ENCODE results near the gene SUSD2. TPM values are rescaled to one million over a fixed set of nuclear protein-coding genes. Genes with fewer than 3 reads are reported as not detected.
"Not testable (repeated sequence)": the region's sequence is repeated elsewhere in the genome, so short reads cannot be mapped to it uniquely, and the experiment has no call there.

SUSD2 gene
- polyA plus RNA-seq, 4 donors, result 6.1 to 82.9 (median 11.3) TPM

DNA sequence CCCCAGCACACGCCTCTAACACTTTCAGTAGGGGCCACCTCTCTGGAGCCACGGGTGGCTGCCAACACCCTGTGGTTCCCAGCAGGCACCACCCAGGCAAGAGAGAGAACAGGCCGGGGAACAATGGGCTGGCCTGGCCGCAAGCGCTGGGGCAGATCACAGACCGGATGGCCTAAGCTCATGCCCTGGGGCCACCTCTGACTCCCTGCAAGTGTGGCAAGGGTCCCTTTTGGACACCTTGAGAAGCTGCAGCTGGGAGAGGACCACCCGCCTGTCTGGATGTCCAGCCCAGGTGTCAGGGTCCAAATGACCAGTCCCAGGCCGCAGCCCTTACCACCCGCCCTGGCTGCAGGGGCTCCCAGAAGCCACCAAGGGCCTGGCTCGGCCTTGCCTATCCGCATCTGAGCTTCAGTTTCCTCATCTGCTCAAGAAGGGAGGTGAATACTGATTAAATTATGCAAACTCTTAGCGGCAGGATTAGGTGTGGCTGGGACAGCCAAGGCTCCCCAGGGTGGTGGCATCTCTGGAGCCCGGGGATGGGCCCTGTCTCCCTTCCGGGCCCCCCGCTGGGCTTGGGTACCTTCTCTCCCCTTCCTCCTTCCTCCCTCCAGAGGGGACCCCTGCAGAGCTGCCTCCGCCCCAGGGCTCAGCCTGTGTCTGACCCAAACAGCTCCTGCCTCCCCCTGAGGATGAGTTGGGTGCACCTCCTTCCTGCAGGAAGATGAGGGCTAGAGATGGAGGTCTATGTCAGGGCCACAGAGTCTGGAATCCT lies 785 bp upstream of the SUSD2 start:
- Histone ChIP-seq H3K27ac (ENCODE audit: low read depth in 1 of 3, low read length in 2 of 3) (peak overlapping the region in 2 of 3 donors; percentile 15 to 51), H3K36me3 (ENCODE audit: control insufficient read depth in 3 of 3, insufficient read depth in 2 of 3, low read depth in 1 of 3, low read length in 3 of 3) (peaks cover 4 to 63% (median 4%) of the 10 kb centered on the region in 3 donors), H3K4me3 (ENCODE audit: low read depth in 1 of 3, low read length in 3 of 3) (no peak overlapping the region), H3K4me1 (ENCODE audit: control insufficient read depth in 3 of 3, insufficient read depth in 2 of 3, low read depth in 1 of 3, low read length in 2 of 3) (peaks cover 0 to 18% (median 4%) of the 10 kb centered on the region in 3 donors), H3K27me3 (ENCODE audit: control insufficient read depth in 3 of 3, insufficient read depth in 3 of 3, low read length in 3 of 3) (no peaks in the 10 kb centered on the region), H3K9me3 (ENCODE audit: control insufficient read depth in 2 of 2, insufficient read depth in 1 of 2, low read depth in 1 of 2, low read length in 1 of 2) (no peaks in the 10 kb centered on the region)
- FAIRE-seq, result no peak
- peak in 1 of 2 donors; percentile 11 for DNase-seq
- WGBS, 3 donors, result 81 to 86% (median 82%) methylated on average over 16 of the region's 16 CpGs

GRCh38 chr22:24181996-24182899 lies 961 bp downstream of the SUSD2 start:
- Histone ChIP-seq H3K27me3 (ENCODE audit: control insufficient read depth in 3 of 3, insufficient read depth in 3 of 3, low read length in 3 of 3) (no peaks in the 10 kb centered on the region), H3K9me3 (ENCODE audit: control insufficient read depth in 2 of 2, insufficient read depth in 1 of 2, low read depth in 1 of 2, low read length in 1 of 2) (no peaks in the 10 kb centered on the region), H3K4me1 (ENCODE audit: control insufficient read depth in 3 of 3, insufficient read depth in 2 of 3, low read depth in 1 of 3, low read length in 2 of 3) (peaks cover 0 to 18% (median 4%) of the 10 kb centered on the region in 3 donors), H3K27ac (ENCODE audit: low read depth in 1 of 3, low read length in 2 of 3) (no peak overlapping the region), H3K36me3 (ENCODE audit: control insufficient read depth in 3 of 3, insufficient read depth in 2 of 3, low read depth in 1 of 3, low read length in 3 of 3) (peaks cover 2 to 62% (median 4%) of the 10 kb centered on the region in 3 donors), H3K4me3 (ENCODE audit: low read depth in 1 of 3, low read length in 3 of 3) (no peak overlapping the region)
- WGBS, 3 donors, result 75 to 82% (median 76%) methylated on average over 19 to 20 of the region's 20 CpGs
- no peak for FAIRE-seq
- no peak for DNase-seq

GRCh38 chr22:24182900-24183246 lies 1.6 kb downstream of the SUSD2 start:
- peaks cover 2 to 58% (median 4%) of the 10 kb centered on the region in 3 donors for H3K36me3 ChIP-seq (ENCODE audit: control insufficient read depth in 3 of 3, insufficient read depth in 2 of 3, low read depth in 1 of 3, low read length in 3 of 3)
- WGBS, 3 donors, result 76 to 92% (median 86%) methylated on average over 10 to 11 of the region's 11 CpGs
- H3K27ac ChIP-seq (ENCODE audit: low read depth in 1 of 3, low read length in 2 of 3); DNase-seq; FAIRE-seq; H3K4me3 ChIP-seq (ENCODE audit: low read depth in 1 of 3, low read length in 3 of 3); H3K27me3 ChIP-seq (ENCODE audit: control insufficient read depth in 3 of 3, insufficient read depth in 3 of 3, low read length in 3 of 3); H3K9me3 ChIP-seq (ENCODE audit: control insufficient read depth in 2 of 2, insufficient read depth in 1 of 2, low read depth in 1 of 2, low read length in 1 of 2): not testable (repeated sequence)
- H3K4me1 ChIP-seq (ENCODE audit: control insufficient read depth in 3 of 3, insufficient read depth in 2 of 3, low read depth in 1 of 3, low read length in 2 of 3), result peaks cover 0 to 18% (median 4%) of the 10 kb centered on the region in 3 donors

GRCh38 chr22:24183321-24184031 lies 2.2 kb downstream of the SUSD2 start:
- Histone ChIP-seq H3K4me3 (ENCODE audit: low read depth in 1 of 3, low read length in 3 of 3) (no peak overlapping the region), H3K27ac (ENCODE audit: low read depth in 1 of 3, low read length in 2 of 3) (no peak overlapping the region), H3K36me3 (ENCODE audit: control insufficient read depth in 3 of 3, insufficient read depth in 2 of 3, low read depth in 1 of 3, low read length in 3 of 3) (peaks cover 0 to 57% (median 0%) of the 10 kb centered on the region in 3 donors), H3K9me3 (ENCODE audit: control insufficient read depth in 2 of 2, insufficient read depth in 1 of 2, low read depth in 1 of 2, low read length in 1 of 2) (no peaks in the 10 kb centered on the region), H3K4me1 (ENCODE audit: control insufficient read depth in 3 of 3, insufficient read depth in 2 of 3, low read depth in 1 of 3, low read length in 2 of 3) (peaks cover 0 to 18% (median 4%) of the 10 kb centered on the region in 3 donors), H3K27me3 (ENCODE audit: control insufficient read depth in 3 of 3, insufficient read depth in 3 of 3, low read length in 3 of 3) (no peaks in the 10 kb centered on the region)
- DNase-seq (no peak), FAIRE-seq (no peak)
- 68 to 78% (median 70%) methylated on average over 24 of the region's 24 CpGs for WGBS, 3 donors

- FAIRE-seq (no peak), DNase-seq (no peak)
- WGBS, 3 donors, result 87 to 95% (median 92%) methylated on average over 15 to 16 of the region's 16 CpGs
Measured at GRCh38 chr22:24184057-24184798, 2.9 kb downstream of the SUSD2 start.

DNA sequence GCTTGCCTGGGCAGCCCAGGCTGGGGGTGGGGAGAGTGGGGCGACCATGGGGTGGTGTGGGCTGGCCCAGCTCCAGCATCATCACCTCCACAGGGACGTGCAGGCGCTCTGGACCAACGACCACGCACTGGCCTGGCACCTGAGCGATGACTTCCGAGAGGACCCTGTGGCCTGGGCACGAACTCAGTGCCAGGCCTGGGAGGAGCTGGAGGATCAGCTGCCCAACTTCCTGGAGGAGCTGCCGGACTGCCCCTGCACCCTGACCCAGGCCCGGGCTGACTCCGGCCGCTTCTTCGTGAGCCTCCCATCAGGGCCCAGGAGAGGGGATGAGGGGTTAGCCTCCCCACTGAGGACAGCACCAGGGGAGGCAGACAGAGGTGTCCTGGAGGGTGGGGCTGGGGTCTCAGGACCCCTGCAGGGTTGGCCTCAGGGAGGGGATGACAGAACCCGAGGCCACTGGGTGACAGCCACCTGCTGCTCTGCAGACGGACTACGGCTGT lies 3.8 kb downstream of the SUSD2 start:
- no peak for DNase-seq
- 83 to 89% (median 86%) methylated on average over 16 of the region's 16 CpGs for WGBS, 3 donors

More at GRCh38 chr22:24184057-24184798, 2.9 kb downstream of the SUSD2 start:
- peaks cover 0 to 18% (median 4%) of the 10 kb centered on the region in 3 donors for H3K4me1 ChIP-seq (ENCODE audit: control insufficient read depth in 3 of 3, insufficient read depth in 2 of 3, low read depth in 1 of 3, low read length in 2 of 3)
- no peaks in the 10 kb centered on the region for H3K9me3 ChIP-seq (ENCODE audit: control insufficient read depth in 2 of 2, insufficient read depth in 1 of 2, low read depth in 1 of 2, low read length in 1 of 2)
- H3K27ac ChIP-seq (ENCODE audit: low read depth in 1 of 3, low read length in 2 of 3), result no peak overlapping the region
- peaks cover 0 to 57% (median 0%) of the 10 kb centered on the region in 3 donors for H3K36me3 ChIP-seq (ENCODE audit: control insufficient read depth in 3 of 3, insufficient read depth in 2 of 3, low read depth in 1 of 3, low read length in 3 of 3)
- H3K27me3 ChIP-seq (ENCODE audit: control insufficient read depth in 3 of 3, insufficient read depth in 3 of 3, low read length in 3 of 3), result no peaks in the 10 kb centered on the region
- H3K4me3 ChIP-seq (ENCODE audit: low read depth in 1 of 3, low read length in 3 of 3), result no peak overlapping the region

GRCh38 chr22:24185501-24186351 lies 4.4 kb downstream of the SUSD2 start:
- Histone ChIP-seq H3K4me3 (ENCODE audit: low read depth in 1 of 3, low read length in 3 of 3) (no peak overlapping the region), H3K4me1 (ENCODE audit: control insufficient read depth in 3 of 3, insufficient read depth in 2 of 3, low read depth in 1 of 3, low read length in 2 of 3) (peaks cover 0 to 16% (median 4%) of the 10 kb centered on the region in 3 donors), H3K36me3 (ENCODE audit: control insufficient read depth in 3 of 3, insufficient read depth in 2 of 3, low read depth in 1 of 3, low read length in 3 of 3) (peaks cover 0 to 49% (median 0%) of the 10 kb centered on the region in 3 donors), H3K9me3 (ENCODE audit: control insufficient read depth in 2 of 2, insufficient read depth in 1 of 2, low read depth in 1 of 2, low read length in 1 of 2) (no peaks in the 10 kb centered on the region), H3K27me3 (ENCODE audit: control insufficient read depth in 3 of 3, insufficient read depth in 3 of 3, low read length in 3 of 3) (no peaks in the 10 kb centered on the region), H3K27ac (ENCODE audit: low read depth in 1 of 3, low read length in 2 of 3) (no peak overlapping the region)
- DNase-seq, result no peak
- FAIRE-seq, result no peak
- 92 to 94% (median 92%) methylated on average over 50 to 51 of the region's 51 CpGs for WGBS, 3 donors

More for the DNA sequence above, 3.8 kb downstream of the SUSD2 start:
- Histone ChIP-seq H3K4me1 (ENCODE audit: control insufficient read depth in 3 of 3, insufficient read depth in 2 of 3, low read depth in 1 of 3, low read length in 2 of 3) (peaks cover 0 to 18% (median 4%) of the 10 kb centered on the region in 3 donors), H3K27ac (ENCODE audit: low read depth in 1 of 3, low read length in 2 of 3) (no peak overlapping the region), H3K36me3 (ENCODE audit: control insufficient read depth in 3 of 3, insufficient read depth in 2 of 3, low read depth in 1 of 3, low read length in 3 of 3) (peaks cover 0 to 51% (median 0%) of the 10 kb centered on the region in 3 donors), H3K9me3 (ENCODE audit: control insufficient read depth in 2 of 2, insufficient read depth in 1 of 2, low read depth in 1 of 2, low read length in 1 of 2) (no peaks in the 10 kb centered on the region), H3K27me3 (ENCODE audit: control insufficient read depth in 3 of 3, insufficient read depth in 3 of 3, low read length in 3 of 3) (no peaks in the 10 kb centered on the region), H3K4me3 (ENCODE audit: low read depth in 1 of 3, low read length in 3 of 3) (no peak overlapping the region)
- FAIRE-seq, result no peak

Measured in small intestine (tissue), 7 donors.